HepG2 (cell line): ENCODE results near the gene ADGRL3. TPM values are rescaled to one million over a fixed set of nuclear protein-coding genes. Genes with fewer than 3 reads are reported as not detected.

ENCODE experiments used
- ATAC-seq: fragments of 200-7000 bp; cut with Tn5 transposase; 3 replicates; pipeline ENCODE4 v1.9.1; 2020; ENCODE audit warnings: mild to moderate bottlenecking, moderate library complexity
- BruUV-seq: library from RNA; stranded (reverse); fragments of 400-500 nt; replicated peaks from 2 replicates; lab custom pipeline; 2021; lab: Mats Ljungman, UMichigan
- CTCF ChIA-PET: fragments of 300-600 bp; formaldehyde crosslinking; extraction: SDS; loops from one replicate; lab custom pipeline; 2021; ENCODE audit warnings: low total read pairs, inconsistent platforms, low intra/inter-chr PET ratio; lab: Yijun Ruan, JAX
- POLR2A ChIA-PET: fragments of 350-600 bp; sonication (Branson Sonifier 250); formaldehyde crosslinking; loops from one replicate; lab custom pipeline; 2020; ENCODE audit warnings: antibody characterized with exemption, inconsistent platforms; lab: Yijun Ruan, JAX
- DNase-seq: peaks from one replicate; pipeline ENCODE4 v3.0.0-alpha.2; 2015; ENCODE audit warnings: low spot score
- FAIRE-seq: peaks from 3 replicates; lab custom pipeline; 2011; peaks lifted over from hg19 to GRCh38; lab: Jason Lieb, UNC
- H2AFZ ChIP-seq: one replicate; pipeline ENCODE4 v1.6.1; 2011; ENCODE audit warnings: low read length, inconsistent platforms
- H3K27ac ChIP-seq: fragments of 300-600 bp; 3 replicates; pipeline ENCODE4 v1.8.0; 2011; ENCODE audit warnings: mixed run types, mild to moderate bottlenecking, mixed read lengths, low read length, inconsistent platforms; ENCODE audit not compliant: insufficient read depth; ENCODE audit errors: extremely low read length
- H3K27me3 ChIP-seq, 2 experiments: fragments of 200-600 bp in 1 of 2; 2 replicates in 1 of 2; 3 replicates in 1 of 2; pipeline versions ENCODE4 v1.6.0 to v1.8.0; 2011; ENCODE audit warnings: low read length in 2 of 2, mild to moderate bottlenecking in 2 of 2, moderate library complexity in 2 of 2, inconsistent platforms in 1 of 2; ENCODE audit not compliant: insufficient read depth in 2 of 2, control insufficient read depth in 1 of 2
- H3K36me3 ChIP-seq, 2 experiments: fragments of 200-600 bp in 1 of 2; replicated peaks in 1 of 2; 2 replicates in 1 of 2; 3 replicates in 1 of 2; pipeline versions ENCODE4 v1.5.1 to v1.8.0; 2011; ENCODE audit warnings: low read length in 2 of 2, inconsistent platforms in 1 of 2; ENCODE audit not compliant: insufficient read depth in 2 of 2, control insufficient read depth in 1 of 2
- H3K4me1 ChIP-seq: 2 replicates; pipeline ENCODE4 v1.5.1; 2012; ENCODE audit warnings: low read length, inconsistent platforms; ENCODE audit not compliant: insufficient read depth
- H3K4me2 ChIP-seq: 2 replicates; pipeline ENCODE4 v1.6.0; 2011; ENCODE audit warnings: low read depth, low read length, inconsistent platforms
- H3K4me3 ChIP-seq, 3 experiments: fragments of 200-600 bp in 1 of 3; sonication (generic), shearing (Covaris generic) in 1 of 3; replicated peaks in 1 of 3; 2 replicates each; pipeline ENCODE4 v1.5.1; 2011 to 2016; ENCODE audit warnings: low read length in 3 of 3, inconsistent platforms in 2 of 3, low read depth in 2 of 3, mild to moderate bottlenecking in 2 of 3, control low read depth in 1 of 3, mixed read lengths in 1 of 3; ENCODE audit not compliant: insufficient read depth in 1 of 3
- H3K79me2 ChIP-seq: one replicate; pipeline ENCODE4 v1.6.1; 2011; ENCODE audit warnings: low read length, inconsistent platforms; ENCODE audit not compliant: insufficient read depth
- H3K9ac ChIP-seq: 2 replicates; pipeline ENCODE4 v1.6.0; 2011; ENCODE audit warnings: mild to moderate bottlenecking, low read depth, low read length, inconsistent platforms; ENCODE audit not compliant: insufficient read depth
- H3K9me3 ChIP-seq: 2 replicates; pipeline ENCODE4 v1.5.1; 2012; ENCODE audit warnings: mild to moderate bottlenecking, low read length
- H4K20me1 ChIP-seq: 2 replicates; pipeline ENCODE4 v1.6.0; 2011; ENCODE audit warnings: inconsistent platforms, mild to moderate bottlenecking, low read length, moderate library complexity; ENCODE audit not compliant: insufficient read depth
- CHD4 ChIP-seq: fragments of 200-600 bp; sonication (generic); IDR thresholded peaks from 2 replicates; pipeline ENCODE4 v1.7.0; 2017; ENCODE audit warnings: mild to moderate bottlenecking, low read length, borderline replicate concordance
- EEA1 ChIP-seq: sonication (generic); formaldehyde crosslinking; IDR thresholded peaks from 2 replicates; pipeline ENCODE4 v1.5.1; 2020; ENCODE audit warnings: mild to moderate bottlenecking, missing genetic modification reagents, borderline replicate concordance
- GTF3A ChIP-seq: sonication (generic); formaldehyde crosslinking; conservative IDR thresholded peaks from 2 replicates; pipeline ENCODE4 v1.4.0; 2020; ENCODE audit warnings: mild to moderate bottlenecking, missing genetic modification reagents
- HMG20B ChIP-seq: conservative IDR thresholded peaks from 2 replicates; pipeline ENCODE4 v1.6.1; 2016; ENCODE audit warnings: missing genetic modification reagents, missing compliant biosample characterization
- KDM4B ChIP-seq: sonication (generic); formaldehyde crosslinking; IDR thresholded peaks from 2 replicates; pipeline ENCODE4 v1.4.0; 2020; ENCODE audit warnings: missing genetic modification reagents
- PITX1 ChIP-seq: sonication (generic); formaldehyde crosslinking; IDR thresholded peaks from 2 replicates; pipeline ENCODE4 v1.5.1; 2020; ENCODE audit warnings: mild to moderate bottlenecking, missing genetic modification reagents
- RXRA ChIP-seq: sonication (generic); formaldehyde crosslinking; IDR thresholded peaks from 2 replicates; pipeline ENCODE4 v1.5.1; 2020; ENCODE audit warnings: missing genetic modification reagents
- SKI ChIP-seq: fragments of 450-650 bp; IDR thresholded peaks from one replicate; pipeline ENCODE4 v1.6.1; 2018; ENCODE audit warnings: mild to moderate bottlenecking; ENCODE audit not compliant: partially characterized antibody
- SP140L ChIP-seq: sonication (generic); formaldehyde crosslinking; IDR thresholded peaks from 2 replicates; pipeline ENCODE4 v1.4.0; 2020; ENCODE audit warnings: missing genetic modification reagents, borderline replicate concordance
- ZNF329 ChIP-seq: sonication (generic); formaldehyde crosslinking; IDR thresholded peaks from 2 replicates; pipeline ENCODE4 v1.9.0; 2021; ENCODE audit warnings: low read depth, mild to moderate bottlenecking, missing genetic modification reagents
- ZNF350 ChIP-seq: sonication (generic); formaldehyde crosslinking; IDR thresholded peaks from 2 replicates; pipeline ENCODE4 v1.4.0; 2020; ENCODE audit warnings: mild to moderate bottlenecking, low read depth, missing genetic modification reagents, borderline replicate concordance
- WGBS: methylation state at CpG from one replicate; pipeline ENCODE4 v1.1.6; 2017; ENCODE audit warnings: low lambda C conversion rate; 5-methylcytosine and 5-hydroxymethylcytosine counted together
- in situ Hi-C: cut with HindIII; loops from 2 replicates; pipeline ENCODE4 v1.10.0; 2017; ENCODE audit warnings: low pct_unique_long_range_greater_than_20kb; ENCODE audit not compliant: extremely low pct_ligation_motif_present
- intact Hi-C: fragments of 100-400 bp; cut with micrococcal nuclease; formaldehyde crosslinking; loops from one replicate; pipeline ENCODE4 v1.10.0; 2022; ENCODE audit not compliant: unreplicated experiment
- polyA plus RNA-seq, 8 experiments: library from polyadenylated mRNA; depleted of rRNA in 3 of 8; stranded (reverse) in 7 of 8; unstranded in 1 of 8; fragments of >200 nt; fragmentation: Illumina TruSeq in 4 of 8; extraction: Trizol in 4 of 8; gene quantifications; 2 replicates each; pipeline versions ENCODE4 v1.2.1 to v1.2.3, GENCODE V29; 2011 to 2016; ENCODE audit warnings: low read depth in 4 of 8, missing spikeins in 1 of 8, mixed read lengths in 1 of 8; ENCODE audit not compliant: insufficient read depth in 1 of 8
- total RNA-seq, 5 experiments: library from RNA; depleted of rRNA; stranded (reverse); fragments of >200 nt; fragmentation: Illumina TruSeq; extraction: Trizol; gene quantifications; 2 replicates each; pipeline ENCODE4 v1.2.3, GENCODE V29; 2016; ENCODE audit warnings: low read depth in 1 of 5
- TF ChIP-seq, protein P1 (sequence below): sonication (generic); formaldehyde crosslinking; IDR thresholded peaks from 2 replicates; pipeline ENCODE4 v1.4.0; 2020; ENCODE audit warnings: mild to moderate bottlenecking, missing genetic modification reagents
- TF ChIP-seq, protein P2 (sequence below): sonication (generic); formaldehyde crosslinking; IDR thresholded peaks from 2 replicates; pipeline ENCODE4 v1.5.1; 2020; ENCODE audit warnings: mild to moderate bottlenecking, missing genetic modification reagents, borderline replicate concordance
- TF ChIP-seq, protein P3 (sequence below): IDR thresholded peaks from 2 replicates; pipeline ENCODE4 v1.6.1; 2016; ENCODE audit warnings: low read depth, control low read depth
- TF ChIP-seq, protein P4 (sequence below): sonication (generic); formaldehyde crosslinking; conservative IDR thresholded peaks from 2 replicates; pipeline ENCODE4 v1.8.1; 2023; ENCODE audit warnings: missing genetic modification reagents
- TF ChIP-seq, protein P5 (sequence below): sonication (generic); formaldehyde crosslinking; IDR thresholded peaks from 2 replicates; pipeline ENCODE4 v1.4.0; 2020; ENCODE audit warnings: mild to moderate bottlenecking, missing genetic modification reagents

The ADGRL3 gene
- total and polyA plus RNA-seq, 2 of the 13 experiments (the other 11 are each of a cell fraction or from before 2014, with no cell fraction given) = 0.04 to 0.05 TPM

DNA sequence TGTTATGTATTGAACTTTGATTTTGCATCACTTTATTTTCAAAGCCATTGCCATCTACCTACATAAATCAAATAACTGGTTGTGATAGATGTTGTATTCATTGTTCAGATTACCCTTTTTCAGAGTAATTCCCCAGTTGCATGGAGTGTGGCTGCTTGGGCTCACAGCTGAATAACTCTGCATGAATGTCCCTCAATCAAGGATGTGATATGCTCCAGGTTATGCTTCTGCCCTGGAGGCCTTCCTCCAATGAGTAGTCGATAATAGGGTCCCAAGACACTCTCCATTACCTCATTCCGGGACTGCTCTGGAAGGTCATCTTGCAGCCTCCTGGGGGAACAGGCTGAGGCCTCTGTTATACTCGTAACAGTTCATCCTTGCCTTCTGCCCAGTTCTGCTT lies 251.8 kb downstream of the ADGRL3 start:
- H3K27me3 ChIP-seq = no peaks in the 10 kb centered on the region
- ChIA-PET CTCF (no interaction called here), POLR2A (no interaction called here)
- no peak overlapping the region for H3K4me2 ChIP-seq
- no peak overlapping the region for H3K27ac ChIP-seq
- no peak for ATAC-seq
- intact Hi-C loops (no loop called here), in situ Hi-C loops (no loop called here)
- DNase-seq = no peak
- no TSS peak for BruUV-seq
- no peaks in the 10 kb centered on the region for H3K4me1 ChIP-seq
- H4K20me1 ChIP-seq = no peaks in the 10 kb centered on the region
- no peak overlapping the region for H3K9ac ChIP-seq
- no peaks in the 10 kb centered on the region for H3K79me2 ChIP-seq
- H2AFZ ChIP-seq = no peak overlapping the region
- WGBS = 2% methylated on average over 3 of the region's 3 CpGs
- no peak for FAIRE-seq
- no peak overlapping the region for H3K4me3 ChIP-seq
- H3K36me3 ChIP-seq = no peaks in the 10 kb centered on the region
- no peaks in the 10 kb centered on the region for H3K9me3 ChIP-seq
- no peak for TF ChIP-seq KDM4B (CRISPR knock-in tag)
- no peak for TF ChIP-seq SP140L (CRISPR knock-in tag)
- TF ChIP-seq, protein P1, sequence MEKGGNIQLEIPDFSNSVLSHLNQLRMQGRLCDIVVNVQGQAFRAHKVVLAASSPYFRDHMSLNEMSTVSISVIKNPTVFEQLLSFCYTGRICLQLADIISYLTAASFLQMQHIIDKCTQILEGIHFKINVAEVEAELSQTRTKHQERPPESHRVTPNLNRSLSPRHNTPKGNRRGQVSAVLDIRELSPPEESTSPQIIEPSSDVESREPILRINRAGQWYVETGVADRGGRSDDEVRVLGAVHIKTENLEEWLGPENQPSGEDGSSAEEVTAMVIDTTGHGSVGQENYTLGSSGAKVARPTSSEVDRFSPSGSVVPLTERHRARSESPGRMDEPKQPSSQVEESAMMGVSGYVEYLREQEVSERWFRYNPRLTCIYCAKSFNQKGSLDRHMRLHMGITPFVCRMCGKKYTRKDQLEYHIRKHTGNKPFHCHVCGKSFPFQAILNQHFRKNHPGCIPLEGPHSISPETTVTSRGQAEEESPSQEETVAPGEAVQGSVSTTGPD (CRISPR knock-in tag) = no peak
- no peak for TF ChIP-seq CHD4
- TF ChIP-seq HMG20B (CRISPR knock-in tag) = no peak
- TF ChIP-seq ZNF329 (CRISPR knock-in tag) = no peak
- no peak for TF ChIP-seq PITX1
- TF ChIP-seq, protein P2, sequence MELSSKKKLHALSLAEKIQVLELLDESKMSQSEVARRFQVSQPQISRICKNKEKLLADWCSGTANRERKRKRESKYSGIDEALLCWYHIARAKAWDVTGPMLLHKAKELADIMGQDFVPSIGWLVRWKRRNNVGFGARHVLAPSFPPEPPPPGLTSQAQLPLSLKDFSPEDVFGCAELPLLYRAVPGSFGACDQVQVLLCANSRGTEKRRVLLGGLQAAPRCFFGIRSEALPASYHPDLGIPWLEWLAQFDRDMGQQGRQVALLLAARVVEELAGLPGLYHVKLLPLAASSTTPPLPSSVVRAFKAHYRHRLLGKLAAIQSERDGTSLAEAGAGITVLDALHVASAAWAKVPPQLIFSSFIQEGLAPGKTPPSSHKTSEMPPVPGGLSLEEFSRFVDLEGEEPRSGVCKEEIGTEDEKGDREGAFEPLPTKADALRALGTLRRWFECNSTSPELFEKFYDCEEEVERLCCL (CRISPR knock-in tag) = no peak
- TF ChIP-seq, protein P3, sequence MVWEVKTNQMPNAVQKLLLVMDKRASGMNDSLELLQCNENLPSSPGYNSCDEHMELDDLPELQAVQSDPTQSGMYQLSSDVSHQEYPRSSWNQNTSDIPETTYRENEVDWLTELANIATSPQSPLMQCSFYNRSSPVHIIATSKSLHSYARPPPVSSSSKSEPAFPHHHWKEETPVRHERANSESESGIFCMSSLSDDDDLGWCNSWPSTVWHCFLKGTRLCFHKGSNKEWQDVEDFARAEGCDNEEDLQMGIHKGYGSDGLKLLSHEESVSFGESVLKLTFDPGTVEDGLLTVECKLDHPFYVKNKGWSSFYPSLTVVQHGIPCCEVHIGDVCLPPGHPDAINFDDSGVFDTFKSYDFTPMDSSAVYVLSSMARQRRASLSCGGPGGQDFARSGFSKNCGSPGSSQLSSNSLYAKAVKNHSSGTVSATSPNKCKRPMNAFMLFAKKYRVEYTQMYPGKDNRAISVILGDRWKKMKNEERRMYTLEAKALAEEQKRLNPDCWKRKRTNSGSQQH (CRISPR knock-in tag) = no peak
- TF ChIP-seq, protein P4, sequence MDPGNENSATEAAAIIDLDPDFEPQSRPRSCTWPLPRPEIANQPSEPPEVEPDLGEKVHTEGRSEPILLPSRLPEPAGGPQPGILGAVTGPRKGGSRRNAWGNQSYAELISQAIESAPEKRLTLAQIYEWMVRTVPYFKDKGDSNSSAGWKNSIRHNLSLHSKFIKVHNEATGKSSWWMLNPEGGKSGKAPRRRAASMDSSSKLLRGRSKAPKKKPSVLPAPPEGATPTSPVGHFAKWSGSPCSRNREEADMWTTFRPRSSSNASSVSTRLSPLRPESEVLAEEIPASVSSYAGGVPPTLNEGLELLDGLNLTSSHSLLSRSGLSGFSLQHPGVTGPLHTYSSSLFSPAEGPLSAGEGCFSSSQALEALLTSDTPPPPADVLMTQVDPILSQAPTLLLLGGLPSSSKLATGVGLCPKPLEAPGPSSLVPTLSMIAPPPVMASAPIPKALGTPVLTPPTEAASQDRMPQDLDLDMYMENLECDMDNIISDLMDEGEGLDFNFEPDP (CRISPR knock-in tag) = no peak
- TF ChIP-seq SKI = no peak
- TF ChIP-seq RXRA (CRISPR knock-in tag) = no peak
- TF ChIP-seq, protein P5, sequence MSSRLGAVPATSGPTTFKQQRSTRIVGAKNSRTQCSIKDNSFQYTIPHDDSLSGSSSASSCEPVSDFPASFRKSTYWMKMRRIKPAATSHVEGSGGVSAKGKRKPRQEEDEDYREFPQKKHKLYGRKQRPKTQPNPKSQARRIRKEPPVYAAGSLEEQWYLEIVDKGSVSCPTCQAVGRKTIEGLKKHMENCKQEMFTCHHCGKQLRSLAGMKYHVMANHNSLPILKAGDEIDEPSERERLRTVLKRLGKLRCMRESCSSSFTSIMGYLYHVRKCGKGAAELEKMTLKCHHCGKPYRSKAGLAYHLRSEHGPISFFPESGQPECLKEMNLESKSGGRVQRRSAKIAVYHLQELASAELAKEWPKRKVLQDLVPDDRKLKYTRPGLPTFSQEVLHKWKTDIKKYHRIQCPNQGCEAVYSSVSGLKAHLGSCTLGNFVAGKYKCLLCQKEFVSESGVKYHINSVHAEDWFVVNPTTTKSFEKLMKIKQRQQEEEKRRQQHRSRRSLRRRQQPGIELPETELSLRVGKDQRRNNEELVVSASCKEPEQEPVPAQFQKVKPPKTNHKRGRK (CRISPR knock-in tag) = no peak
- no peak for TF ChIP-seq ZNF350
- TF ChIP-seq EEA1 = no peak
- TF ChIP-seq GTF3A = no peak
